Mammary epithelial cell (primary cell): ENCODE data around the gene AQP10.

Source experiments
- CTCF ChIP-seq, 2 donors: IDR thresholded peaks in 1 of 2; conservative IDR thresholded peaks in 1 of 2; 2 replicates each; pipeline ENCODE4 v1.5.1; 2011 to 2012; ENCODE audit warnings: inconsistent platforms in 2 of 2, low read length in 2 of 2, mild to moderate bottlenecking in 2 of 2, control low read depth in 1 of 2, low read depth in 1 of 2; ENCODE audit not compliant: insufficient read depth in 1 of 2; ENCODE audit errors: extremely low read depth in 1 of 2
- EZH2 ChIP-seq: IDR thresholded peaks from 2 replicates; pipeline ENCODE4 v1.6.1; 2012; ENCODE audit warnings: low read length, inconsistent platforms, borderline replicate concordance

DNA sequence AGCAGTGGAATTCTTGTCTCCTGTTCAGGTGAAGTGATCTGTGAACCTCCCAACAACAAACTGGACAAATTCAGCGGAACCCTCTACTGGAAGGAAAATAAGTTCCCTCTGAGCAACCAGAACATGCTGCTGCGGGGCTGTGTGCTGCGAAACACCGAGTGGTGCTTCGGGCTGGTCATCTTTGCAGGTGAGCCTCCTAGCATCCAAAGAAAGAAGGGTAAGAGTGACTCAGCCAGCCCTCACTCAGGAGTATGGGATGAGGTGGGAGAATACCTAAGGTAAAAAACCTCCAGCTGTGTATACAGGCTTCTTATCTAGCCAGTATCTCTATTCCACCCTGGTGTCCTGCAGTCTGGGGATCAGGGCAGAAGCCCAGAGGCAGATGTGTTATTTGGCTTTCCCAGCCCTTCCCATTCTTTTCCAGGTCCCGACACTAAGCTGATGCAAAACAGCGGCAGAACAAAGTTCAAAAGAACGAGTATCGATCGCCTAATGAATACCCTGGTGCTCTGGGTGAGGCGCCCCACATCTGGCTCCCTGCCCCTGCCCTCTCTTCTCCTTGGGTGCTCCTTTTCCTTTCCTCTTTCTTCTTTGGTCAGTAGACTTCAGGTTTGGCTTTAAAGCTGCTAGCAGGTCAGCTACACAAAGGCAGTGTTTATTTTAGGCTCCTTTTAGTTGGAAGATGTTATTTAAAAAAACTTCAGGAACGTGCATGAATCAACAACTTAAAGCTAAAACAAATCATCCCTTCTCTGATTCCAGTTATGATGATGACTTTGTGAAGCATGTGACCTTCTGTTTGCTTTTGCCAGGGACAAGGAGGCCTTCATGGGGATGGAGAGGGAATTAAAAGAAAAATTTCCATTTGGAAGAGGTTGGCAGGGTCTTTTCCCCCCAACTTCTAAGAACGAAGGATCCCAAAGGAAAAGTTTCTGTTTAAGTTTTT, 13.5 kb downstream of the AQP10 start:
- no peak for TF ChIP-seq CTCF (conservative IDR thresholded peaks at IDR 0.05 in 1 of 2, IDR thresholded peaks at IDR 0.05 in 1 of 2; ENCODE audit: extremely low read depth in 1 of 2, insufficient read depth in 1 of 2, low read depth in 1 of 2, low read length in 2 of 2)
- TF ChIP-seq EZH2, result no peak
